Ovary (tissue), 3 donors: ENCODE measurements around the gene PLBD2.

Experiments used
- EP300 ChIP-seq: sonication (generic); formaldehyde crosslinking; IDR thresholded peaks from one replicate; pipeline ENCODE4 v1.6.1; 2017; ENCODE audit warnings: antibody characterized with exemption
- POLR2A ChIP-seq: fragments of 450-650 bp; IDR thresholded peaks from one replicate; pipeline ENCODE4 v1.6.1; 2017; ENCODE audit warnings: antibody characterized with exemption, mild to moderate bottlenecking, moderate library complexity
- TF ChIP-seq, protein P1 (sequence below), 3 donors: fragments of 450-650 bp in 2 of 3; fragments of 200-600 bp in 1 of 3; IDR thresholded peaks; one replicate each; pipeline versions ENCODE4 v1.5.1 to v1.8.0; 2016 to 2022; ENCODE audit warnings: antibody characterized with exemption in 3 of 3, mild to moderate bottlenecking in 1 of 3
- donor health status: DM: no; HTN: no; CAD: no.

DNA sequence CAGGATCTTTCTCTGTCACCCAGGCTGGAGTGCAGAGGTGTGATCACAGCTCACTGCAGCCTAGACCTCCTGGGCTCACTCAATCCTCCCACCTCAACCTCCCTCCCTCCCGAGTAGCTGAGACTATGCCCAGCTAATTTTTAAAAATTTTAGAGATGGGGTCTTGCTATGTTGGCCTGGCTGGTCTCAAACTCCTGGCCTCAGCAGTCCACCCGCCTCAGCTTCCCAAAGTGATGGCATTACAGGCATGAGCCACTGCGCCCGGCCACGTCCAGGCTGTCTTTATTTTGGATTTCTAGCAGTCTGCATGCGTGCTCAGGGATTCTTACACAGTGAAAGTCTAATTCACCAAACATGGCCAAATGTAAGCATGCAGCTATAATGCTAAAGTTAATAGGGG is 41.3 kb upstream of the PLBD2 start:
- TF ChIP-seq POLR2A (no peak), EP300 (no peak)
- TF ChIP-seq, protein P1, sequence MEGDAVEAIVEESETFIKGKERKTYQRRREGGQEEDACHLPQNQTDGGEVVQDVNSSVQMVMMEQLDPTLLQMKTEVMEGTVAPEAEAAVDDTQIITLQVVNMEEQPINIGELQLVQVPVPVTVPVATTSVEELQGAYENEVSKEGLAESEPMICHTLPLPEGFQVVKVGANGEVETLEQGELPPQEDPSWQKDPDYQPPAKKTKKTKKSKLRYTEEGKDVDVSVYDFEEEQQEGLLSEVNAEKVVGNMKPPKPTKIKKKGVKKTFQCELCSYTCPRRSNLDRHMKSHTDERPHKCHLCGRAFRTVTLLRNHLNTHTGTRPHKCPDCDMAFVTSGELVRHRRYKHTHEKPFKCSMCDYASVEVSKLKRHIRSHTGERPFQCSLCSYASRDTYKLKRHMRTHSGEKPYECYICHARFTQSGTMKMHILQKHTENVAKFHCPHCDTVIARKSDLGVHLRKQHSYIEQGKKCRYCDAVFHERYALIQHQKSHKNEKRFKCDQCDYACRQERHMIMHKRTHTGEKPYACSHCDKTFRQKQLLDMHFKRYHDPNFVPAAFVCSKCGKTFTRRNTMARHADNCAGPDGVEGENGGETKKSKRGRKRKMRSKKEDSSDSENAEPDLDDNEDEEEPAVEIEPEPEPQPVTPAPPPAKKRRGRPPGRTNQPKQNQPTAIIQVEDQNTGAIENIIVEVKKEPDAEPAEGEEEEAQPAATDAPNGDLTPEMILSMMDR (IDR thresholded peaks at IDR 0.05), result no peak
